Mesendoderm (in vitro differentiated cells): ENCODE data around the gene LILRA5.
"Not testable (repeated sequence)": the region's sequence is repeated elsewhere in the genome, so short reads cannot be mapped to it uniquely, and the experiment has no call there.

Experiments used
- DNase-seq: peaks from one replicate; pipeline ENCODE4 v3.0.0; 2013
- H2AK5ac ChIP-seq: 2 replicates; pipeline ENCODE4 v1.6.1; 2013; ENCODE audit warnings: low read length, inconsistent platforms
- H2BK120ac ChIP-seq: 2 replicates; pipeline ENCODE4 v1.6.1; 2013; ENCODE audit warnings: low read depth, mild to moderate bottlenecking, low read length, moderate library complexity, mixed read lengths
- H2BK15ac ChIP-seq: replicated peaks from 2 replicates; pipeline ENCODE4 v1.6.1; 2013; ENCODE audit warnings: low read depth, mild to moderate bottlenecking, moderate library complexity
- H2BK5ac ChIP-seq: 2 replicates; pipeline ENCODE4 v1.6.1; 2013; ENCODE audit warnings: low read length, inconsistent platforms
- H3K18ac ChIP-seq: 2 replicates; pipeline ENCODE4 v1.6.1; 2013; ENCODE audit warnings: mild to moderate bottlenecking, low read length, mixed read lengths
- H3K23ac ChIP-seq: one replicate; pipeline ENCODE4 v1.6.1; 2013; ENCODE audit warnings: low read length
- H3K27ac ChIP-seq: 2 replicates; pipeline ENCODE4 v1.5.1; 2013; ENCODE audit warnings: low read depth, mild to moderate bottlenecking, inconsistent platforms, low read length, moderate library complexity
- H3K27me3 ChIP-seq: 2 replicates; pipeline ENCODE4 v1.6.1; 2013; ENCODE audit warnings: low read length, control low read depth, mild to moderate bottlenecking, inconsistent platforms; ENCODE audit not compliant: insufficient read depth, poor library complexity
- H3K36me3 ChIP-seq: 2 replicates; pipeline ENCODE4 v1.6.1; 2013; ENCODE audit warnings: low read length, inconsistent platforms; ENCODE audit not compliant: control insufficient read depth, insufficient read depth
- H3K4ac ChIP-seq: one replicate; pipeline ENCODE4 v1.6.1; 2013; ENCODE audit warnings: low read depth, mild to moderate bottlenecking, low read length, moderate library complexity
- H3K4me1 ChIP-seq: 2 replicates; pipeline ENCODE4 v1.6.1; 2013; ENCODE audit warnings: low read depth, low read length, inconsistent platforms; ENCODE audit not compliant: control insufficient read depth
- H3K4me2 ChIP-seq: 2 replicates; pipeline ENCODE4 v1.6.1; 2013; ENCODE audit warnings: low read length
- H3K4me3 ChIP-seq: 2 replicates; pipeline ENCODE4 v1.5.1; 2013; ENCODE audit warnings: mild to moderate bottlenecking, low read length
- H3K56ac ChIP-seq: one replicate; pipeline ENCODE4 v1.6.1; 2013; ENCODE audit warnings: low read length
- H3K79me1 ChIP-seq: 2 replicates; pipeline ENCODE4 v1.6.1; 2013; ENCODE audit warnings: low read length, inconsistent platforms
- H3K79me2 ChIP-seq: 2 replicates; pipeline ENCODE4 v1.6.1; 2013; ENCODE audit warnings: mild to moderate bottlenecking, low read length; ENCODE audit not compliant: control insufficient read depth, insufficient read depth
- H3K9ac ChIP-seq: 2 replicates; pipeline ENCODE4 v1.6.1; 2013; ENCODE audit warnings: low read length, inconsistent platforms
- H4K5ac ChIP-seq: one replicate; pipeline ENCODE4 v1.6.1; 2013; ENCODE audit warnings: low read length
- H4K8ac ChIP-seq: one replicate; pipeline ENCODE4 v1.6.1; 2013; ENCODE audit warnings: low read depth, mild to moderate bottlenecking, control low read depth, low read length, moderate library complexity
- WGBS: extraction: QIAGEN DNeasy Blood & Tissue Kit; methylation state at CpG from one replicate; pipeline ENCODE4 v1.1.7; 2013; ENCODE audit warnings: low lambda C conversion rate, missing lambda C conversion rate; ENCODE audit not compliant: insufficient coverage; ENCODE audit errors: extremely low coverage; 5-methylcytosine and 5-hydroxymethylcytosine counted together

LILRA5 gene

GRCh38 chr19:54285427-54286056 lies 27.4 kb downstream of the LILRA5 start:
- H3K18ac ChIP-seq, H3K4me3 ChIP-seq, H3K79me1 ChIP-seq, H3K36me3 ChIP-seq, H3K79me2 ChIP-seq, H2BK120ac ChIP-seq, H3K4me2 ChIP-seq, H2AK5ac ChIP-seq, H3K56ac ChIP-seq, H3K9ac ChIP-seq, H4K5ac ChIP-seq, H2BK5ac ChIP-seq, DNase-seq, H4K8ac ChIP-seq, H3K23ac ChIP-seq, H2BK15ac ChIP-seq, H3K27ac ChIP-seq, H3K4me1 ChIP-seq, H3K27me3 ChIP-seq, H3K4ac ChIP-seq: not testable (repeated sequence)
- no CpG with 5 or more reads among the region's 12 CpGs for WGBS

GRCh38 chr19:54282686-54283470 lies 30.1 kb downstream of the LILRA5 start:
- no peak overlapping the region for H2AK5ac ChIP-seq
- no peak overlapping the region for H3K23ac ChIP-seq
- no peak overlapping the region for H3K27ac ChIP-seq
- no peak overlapping the region for H2BK5ac ChIP-seq
- no peak overlapping the region for H4K5ac ChIP-seq
- no peak overlapping the region for H4K8ac ChIP-seq
- H3K56ac ChIP-seq: no peak overlapping the region
- no peak overlapping the region for H2BK120ac ChIP-seq
- H3K27me3 ChIP-seq: no peaks in the 10 kb centered on the region
- H3K18ac ChIP-seq: no peak overlapping the region
- H3K4me1 ChIP-seq: no peaks in the 10 kb centered on the region
- H3K36me3 ChIP-seq: no peaks in the 10 kb centered on the region
- H3K4me3 ChIP-seq: no peak overlapping the region
- DNase-seq: no peak
- no peak overlapping the region for H3K4me2 ChIP-seq
- WGBS: no CpG with 5 or more reads among the region's 9 CpGs
- H2BK15ac ChIP-seq: no peak overlapping the region
- no peak overlapping the region for H3K9ac ChIP-seq
- no peak overlapping the region for H3K4ac ChIP-seq
- H3K79me2 ChIP-seq: no peaks in the 10 kb centered on the region
- no peaks in the 10 kb centered on the region for H3K79me1 ChIP-seq

GRCh38 chr19:54281729-54282075 lies 31.3 kb downstream of the LILRA5 start:
- not testable (repeated sequence) for H2BK5ac ChIP-seq, H2BK15ac ChIP-seq, H4K5ac ChIP-seq, H3K79me2 ChIP-seq, H3K4me3 ChIP-seq, DNase-seq, H3K4ac ChIP-seq, H3K27ac ChIP-seq, H3K23ac ChIP-seq, H3K4me1 ChIP-seq, H3K56ac ChIP-seq, H3K27me3 ChIP-seq, H2BK120ac ChIP-seq, H3K79me1 ChIP-seq, H2AK5ac ChIP-seq, H3K36me3 ChIP-seq, H3K4me2 ChIP-seq, H3K18ac ChIP-seq, H4K8ac ChIP-seq, H3K9ac ChIP-seq
- WGBS: no CpG with 5 or more reads among the region's 5 CpGs

- Histone ChIP-seq H3K18ac (no peak within 1 kb of the TSS), H3K79me1 (no peaks in the 10 kb centered on the region)
Observed at GRCh38 chr19:54281007-54281728, 31.8 kb downstream of the LILRA5 start, which contains the start of gene LILRB2. Gene LILRB2 (minus strand): TSS chr19:54281110. CDS start chr19:54280496, 614 bp downstream.

GRCh38 chr19:54280441-54280840 lies 32.5 kb downstream of the LILRA5 start:
- H2BK5ac ChIP-seq, H3K4me2 ChIP-seq, H4K5ac ChIP-seq, H4K8ac ChIP-seq, H3K9ac ChIP-seq, H3K79me2 ChIP-seq, H3K27me3 ChIP-seq, H3K36me3 ChIP-seq, H2BK15ac ChIP-seq, H3K4me1 ChIP-seq, H2BK120ac ChIP-seq, H3K27ac ChIP-seq, H3K4me3 ChIP-seq, DNase-seq, H3K23ac ChIP-seq, H2AK5ac ChIP-seq, H3K18ac ChIP-seq, H3K4ac ChIP-seq, H3K79me1 ChIP-seq, H3K56ac ChIP-seq: not testable (repeated sequence)
- WGBS: no CpG with 5 or more reads among the region's 10 CpGs

More at GRCh38 chr19:54281007-54281728, 31.8 kb downstream of the LILRA5 start, which contains the start of gene LILRB2:
- WGBS: no CpG with 5 or more reads among the region's 12 CpGs
- Histone ChIP-seq H3K56ac (no peak within 1 kb of the TSS), H3K27ac (no peak within 1 kb of the TSS), H3K4ac (no peak within 1 kb of the TSS), H2BK5ac (no peak within 1 kb of the TSS), H3K4me2 (no peak within 1 kb of the TSS), H3K36me3 (no peaks in the 10 kb centered on the region), H2AK5ac (no peak within 1 kb of the TSS), H2BK15ac (no peak within 1 kb of the TSS), H2BK120ac (no peak within 1 kb of the TSS), H3K79me2 (no peaks in the 10 kb centered on the region), H3K23ac (no peak within 1 kb of the TSS), H3K27me3 (no peaks in the 10 kb centered on the region), H4K8ac (no peak within 1 kb of the TSS), H3K4me3 (no peak within 1 kb of the TSS), H3K9ac (no peak within 1 kb of the TSS), H3K4me1 (no peaks in the 10 kb centered on the region), H4K5ac (no peak within 1 kb of the TSS)
- DNase-seq: no peak
